SKM-1 treated with dmso at 0.1 percent for 144 hours (cell line): ENCODE measurements around the gene VMO1.

Experiments used
- DNase-seq: peaks from one replicate; lab custom pipeline; 2025; ENCODE audit not compliant: unreplicated experiment; lab: John Stamatoyannopoulos, UW

Gene VMO1

DNA sequence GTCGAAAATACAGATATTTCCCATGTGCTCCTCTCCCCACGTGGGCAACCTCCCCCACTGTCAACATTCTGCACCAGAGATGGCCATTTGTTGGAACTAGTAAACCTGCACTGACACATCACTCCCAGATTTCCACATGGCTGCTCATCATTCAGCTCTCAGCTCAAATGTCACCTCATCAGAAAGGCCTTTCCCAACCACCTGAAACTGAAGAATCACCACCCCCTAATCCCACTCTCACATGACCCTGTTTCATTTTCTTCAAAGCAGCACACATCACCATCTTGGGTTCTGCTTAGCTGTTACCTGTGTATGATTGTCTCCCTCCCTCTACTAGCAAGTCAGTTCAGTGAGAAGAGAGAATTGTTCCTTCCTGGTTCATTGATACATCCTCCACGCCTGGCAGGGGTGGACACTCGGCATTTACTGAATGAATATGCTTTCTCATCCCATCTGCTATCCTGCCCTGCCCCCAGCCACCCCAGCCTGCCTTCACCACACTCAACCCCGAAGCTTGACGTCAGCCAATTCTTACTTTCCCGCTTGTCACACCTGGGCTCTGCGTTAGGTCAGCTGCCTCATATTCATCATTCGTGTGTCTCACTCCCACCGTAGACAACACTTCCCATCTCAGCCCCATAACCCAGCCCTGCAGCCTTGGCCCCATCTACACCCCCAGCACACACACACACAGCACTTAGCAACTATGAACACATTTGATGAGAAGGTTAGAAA, 14.5 kb upstream of the VMO1 start:
- DNase-seq = no peak

DNA sequence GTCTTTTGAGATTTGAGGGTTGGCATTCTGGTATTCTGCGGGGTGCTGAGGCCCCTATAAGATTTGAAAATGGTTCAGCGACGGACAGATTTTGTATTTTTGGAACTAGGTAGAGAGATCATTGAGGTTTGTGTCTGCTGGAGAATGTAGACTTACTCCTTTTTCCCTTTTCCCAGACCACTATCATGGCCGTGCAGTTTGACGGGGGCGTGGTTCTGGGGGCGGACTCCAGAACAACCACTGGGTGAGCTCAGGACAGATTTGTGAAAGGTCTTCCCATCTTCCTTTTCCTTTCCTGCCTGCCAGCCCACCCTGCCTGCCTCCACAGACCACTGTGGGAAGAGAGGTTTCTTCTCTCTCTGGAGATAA, 10.4 kb upstream of the VMO1 start:
- no peak for DNase-seq

GRCh38 chr17:4795168-4795567, 9.0 kb upstream of the VMO1 start:
- DNase-seq = no peak

DNA sequence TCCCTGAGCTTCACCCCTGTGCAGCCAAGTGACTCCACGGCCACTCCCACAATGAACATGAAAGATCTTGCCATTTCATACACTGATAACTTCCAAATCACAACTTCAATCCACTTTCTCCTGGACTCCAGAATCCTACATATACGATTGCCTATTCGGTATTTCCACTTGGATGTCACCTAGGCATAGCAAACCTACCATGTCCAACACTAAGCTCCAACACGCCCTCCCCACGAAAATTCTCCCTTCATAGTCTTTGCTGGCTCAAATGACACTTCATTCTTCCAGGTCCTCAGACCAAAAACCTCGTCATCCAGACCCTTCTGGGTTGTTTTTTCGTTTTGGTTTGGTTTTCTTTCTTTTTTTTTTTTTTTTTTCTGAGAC, 4.5 kb upstream of the VMO1 start:
- DNase-seq = no peak

DNA sequence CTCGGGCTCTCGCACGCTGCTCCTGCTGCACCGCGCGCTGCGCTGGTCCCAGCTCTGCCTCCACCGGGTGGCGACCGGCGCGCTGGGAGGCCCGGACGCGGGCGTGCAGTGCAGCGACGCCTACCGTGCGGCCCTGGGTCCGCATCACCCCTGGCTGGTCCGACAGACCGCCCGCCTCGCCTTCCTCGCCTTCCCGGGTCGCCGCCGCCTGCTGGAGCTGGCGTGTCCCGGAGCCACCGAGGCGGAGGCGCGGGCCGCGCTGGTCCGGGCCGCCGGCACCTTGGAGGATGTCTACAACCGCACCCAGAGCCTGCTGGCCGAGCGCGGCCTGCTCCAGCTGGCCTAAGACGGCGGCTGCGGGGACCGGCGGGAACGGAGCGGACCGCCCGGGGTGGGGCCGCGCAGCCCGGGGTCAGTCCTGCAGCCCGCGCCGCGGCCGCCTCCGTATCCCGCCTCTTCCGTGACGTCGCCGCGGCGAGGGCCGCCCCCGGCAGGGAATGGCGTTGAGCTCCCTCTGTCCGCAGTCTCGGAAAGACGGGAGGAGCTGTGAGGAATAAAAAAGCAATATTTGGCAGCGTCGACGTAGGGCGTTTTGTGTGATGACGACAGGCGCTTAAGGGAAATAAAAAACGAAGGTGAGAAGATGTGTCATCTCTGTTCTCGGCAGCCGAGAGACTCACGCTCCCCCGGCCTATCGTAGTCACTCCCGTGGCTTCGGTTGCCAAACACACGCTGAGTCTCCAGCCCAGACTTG, 4.0 kb upstream of the VMO1 start:
- peak; percentile 61 for DNase-seq

DNA sequence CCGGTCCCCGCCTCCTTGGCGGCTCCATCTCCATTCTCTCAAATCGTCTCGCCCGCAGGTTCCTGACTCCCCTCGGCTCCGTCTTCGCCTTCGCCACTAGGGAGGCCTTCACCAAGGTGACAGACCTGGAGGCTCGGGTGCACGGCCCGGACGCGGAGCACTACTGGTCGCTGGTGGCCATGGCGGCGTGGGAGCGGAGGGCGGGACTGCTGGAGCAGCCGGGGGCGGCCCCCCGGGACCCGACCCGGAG, 3.5 kb upstream of the VMO1 start:
- no peak for DNase-seq

GRCh38 chr17:4788807-4789700, 2.9 kb upstream of the VMO1 start, which contains the start of gene GLTPD2:
GLTPD2 (plus strand) TSS chr17:4788964; CDS start chr17:4789012, 48 bp downstream.
- DNase-seq = no peak

DNA sequence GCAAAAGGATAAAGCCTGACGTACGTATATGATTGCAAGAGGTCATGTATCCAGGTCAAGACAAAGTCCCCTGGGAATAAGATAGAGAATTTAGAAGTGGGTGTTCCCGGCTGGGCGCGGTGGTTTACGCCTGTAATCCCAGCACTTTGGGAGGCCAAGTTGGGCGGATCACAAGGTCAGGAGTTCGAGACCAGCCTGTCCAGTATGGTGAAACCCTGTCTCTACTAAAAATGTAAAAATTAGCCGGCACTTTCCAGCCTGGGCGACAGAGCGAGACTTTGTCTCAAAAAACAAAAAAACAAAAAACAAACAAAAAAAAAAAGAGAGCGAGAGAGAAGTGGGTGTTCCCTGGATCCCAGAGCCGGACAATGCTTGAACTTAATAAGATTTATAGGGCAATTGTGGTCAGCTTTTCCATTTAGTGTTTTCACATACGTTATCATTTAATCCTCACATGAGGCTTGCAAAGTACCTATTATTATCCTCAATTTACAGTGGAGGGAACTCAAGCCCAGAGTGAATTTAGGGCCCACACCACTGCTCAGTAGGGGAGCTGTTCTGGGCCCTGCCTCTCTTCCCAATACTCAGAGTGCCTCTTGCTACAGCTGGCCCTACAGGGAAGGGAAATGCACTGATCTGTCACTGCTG, 2.1 kb upstream of the VMO1 start:
- DNase-seq = no peak

DNA sequence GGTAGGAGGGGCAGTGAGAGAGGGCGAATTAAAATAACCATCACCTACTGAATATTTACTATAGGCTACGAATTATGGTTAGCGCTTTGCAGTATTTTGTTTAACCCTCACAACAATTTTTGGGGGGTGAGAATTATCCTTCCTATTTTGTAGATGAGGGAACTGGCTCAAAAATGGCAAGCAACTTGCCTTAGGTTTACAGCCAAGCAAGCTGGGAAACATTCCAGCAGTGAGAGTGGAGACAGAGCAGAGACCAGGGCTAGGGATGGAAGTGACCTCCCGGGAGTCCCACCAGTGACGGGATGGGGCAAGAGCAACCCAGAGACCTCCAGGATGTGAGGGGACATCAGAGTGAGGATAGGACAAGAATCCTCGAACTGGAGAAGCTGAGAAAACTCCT, 352 bp upstream of the VMO1 start:
- no peak for DNase-seq

DNA sequence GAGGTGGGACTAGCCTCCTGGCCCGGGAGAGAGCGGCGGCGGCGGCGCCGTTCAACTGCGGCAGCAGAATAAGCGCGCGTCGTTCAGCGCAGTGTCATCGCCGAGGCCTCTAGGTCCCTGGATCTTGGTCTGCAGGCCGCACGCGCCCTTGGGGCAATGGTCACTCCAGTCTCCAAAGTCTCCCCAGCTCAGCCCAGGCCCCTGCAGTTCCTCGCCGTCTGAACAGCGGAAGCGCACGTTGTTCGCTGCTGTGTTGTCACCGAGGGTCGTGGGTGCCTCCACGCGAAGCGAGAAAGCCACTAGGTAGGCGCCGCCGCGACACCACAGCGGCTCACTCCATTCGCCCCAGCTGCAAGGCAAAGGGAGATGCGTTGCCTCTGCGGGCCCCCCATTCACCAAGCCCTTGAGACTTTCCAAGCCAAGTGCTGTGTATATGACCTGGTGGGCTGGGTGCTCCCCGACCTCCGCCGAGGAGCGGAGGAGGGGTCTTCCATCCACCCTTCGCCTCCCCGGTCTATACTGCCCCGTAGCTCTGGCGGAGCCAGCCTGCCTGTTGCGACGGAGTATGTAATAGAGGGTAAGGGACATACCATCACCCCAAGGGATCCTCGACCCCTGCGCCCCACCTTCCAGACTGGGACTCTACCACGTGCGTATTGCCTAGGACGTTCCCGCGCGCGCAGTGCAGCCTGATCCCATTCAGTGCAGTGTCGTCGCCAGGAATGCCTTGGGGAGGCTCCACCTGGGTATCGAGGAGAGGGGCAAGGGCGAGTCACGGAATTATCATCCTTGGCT, 656 bp downstream of the VMO1 start:
- no peak for DNase-seq

DNA sequence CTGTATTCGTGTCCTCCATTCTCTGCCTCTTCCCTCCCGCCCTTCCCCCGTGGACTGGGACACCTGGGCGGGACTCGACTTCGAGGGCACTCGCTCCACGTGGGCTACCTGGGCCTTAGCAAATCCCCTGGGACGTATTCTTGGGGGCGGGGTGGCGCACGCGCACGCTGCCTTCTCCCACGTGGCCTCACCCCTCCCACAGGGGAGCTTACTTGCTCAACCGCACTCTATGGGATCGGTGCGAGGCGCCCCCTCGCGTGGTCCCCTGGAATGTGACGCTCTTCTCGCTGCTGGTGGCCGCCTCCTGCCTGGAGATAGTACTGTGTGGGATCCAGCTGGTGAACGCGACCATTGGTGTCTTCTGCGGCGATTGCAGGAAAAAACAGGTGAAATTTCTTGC, 3.5 kb downstream of the VMO1 start:
- DNase-seq = no peak

GRCh38 chr17:4780325-4780955, 5.7 kb downstream of the VMO1 start:
- no peak for DNase-seq

DNA sequence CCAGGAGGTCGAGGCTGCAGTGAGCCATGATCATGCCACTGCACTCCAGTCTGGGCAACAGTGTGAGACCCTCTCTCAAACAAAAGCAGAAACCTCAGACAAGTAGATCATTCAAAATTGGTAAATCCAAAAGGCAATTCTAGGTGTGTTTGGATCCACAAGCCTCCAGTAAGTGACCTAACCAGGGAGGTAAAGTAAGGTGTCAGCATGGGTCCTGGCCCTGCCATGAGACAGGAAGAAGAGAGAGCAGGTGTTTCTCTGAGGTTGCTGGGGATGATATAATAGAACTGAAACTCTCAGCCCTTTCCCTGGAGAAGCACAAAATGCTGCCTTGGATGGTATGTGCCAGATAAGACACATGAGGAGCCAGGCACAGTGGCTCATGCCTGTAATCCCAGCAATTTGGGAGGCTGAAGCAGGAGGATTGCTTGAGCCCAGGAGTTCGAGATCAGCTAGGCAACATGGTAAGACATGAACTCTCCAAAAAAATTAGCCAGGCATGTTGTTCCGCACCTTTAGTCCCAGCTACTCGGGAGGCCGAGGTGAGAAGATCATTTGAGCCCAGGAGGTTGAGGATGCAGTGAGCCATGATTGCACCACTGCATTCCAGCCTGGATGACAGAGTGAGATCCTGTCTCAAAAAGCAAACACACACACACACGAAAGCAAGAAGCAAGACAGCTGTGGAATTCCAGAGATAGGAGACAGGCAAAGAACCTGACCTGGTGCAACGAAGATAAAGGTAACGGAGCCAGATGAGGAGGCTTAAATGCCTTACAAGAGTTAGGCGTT, 8.0 kb downstream of the VMO1 start:
- no peak for DNase-seq

DNA sequence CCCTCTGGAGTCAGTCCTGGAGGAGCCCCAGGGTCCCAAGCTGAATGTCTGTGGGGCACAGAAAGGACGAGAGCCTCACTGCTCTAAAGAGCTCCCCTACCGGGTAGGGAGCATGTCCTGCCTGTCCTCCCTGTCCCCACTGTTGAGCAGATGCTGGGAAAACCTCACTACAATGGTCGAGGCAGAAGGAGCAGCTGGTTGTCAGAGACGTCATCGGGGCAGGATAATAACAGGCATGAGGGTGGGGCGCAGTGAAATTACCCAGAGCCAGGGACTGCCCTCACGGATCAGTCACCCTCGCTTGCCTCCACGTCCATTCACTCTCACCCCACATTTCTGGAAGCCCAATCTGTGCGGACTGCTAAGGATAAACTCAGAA, 13.9 kb downstream of the VMO1 start:
- DNase-seq = no peak

DNA sequence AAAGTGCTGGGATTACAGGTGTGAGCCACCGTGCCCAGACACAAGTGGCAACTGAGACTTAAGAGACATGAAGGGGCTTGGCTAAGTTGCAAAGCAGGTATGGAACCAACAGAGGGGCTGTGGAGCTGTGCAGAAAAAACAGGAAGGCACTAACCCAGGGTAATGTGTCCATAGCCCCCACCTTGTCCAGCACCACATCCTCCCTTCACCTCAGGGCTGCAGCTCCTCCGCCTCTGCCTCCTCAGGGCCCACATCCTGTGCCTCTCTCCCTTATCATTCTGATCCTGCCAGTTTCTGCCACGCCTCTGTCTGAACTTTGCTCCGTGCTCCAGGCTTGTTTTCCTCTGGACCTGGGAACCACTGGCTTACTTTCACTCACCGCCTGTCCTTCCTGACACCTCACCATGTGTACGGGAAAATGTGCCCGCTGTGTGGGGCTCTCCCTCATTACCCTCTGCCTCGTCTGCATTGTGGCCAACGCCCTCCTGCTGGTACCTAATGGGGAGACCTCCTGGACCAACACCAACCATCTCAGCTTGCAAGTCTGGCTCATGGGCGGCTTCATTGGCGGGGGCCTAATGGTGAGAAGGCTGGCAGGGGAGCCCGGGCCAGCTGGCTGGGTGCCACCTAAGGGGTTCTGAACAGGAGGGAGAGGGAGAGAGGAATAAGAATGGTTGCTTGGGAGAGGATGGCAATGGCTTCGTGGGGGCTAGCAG, 14.5 kb downstream of the VMO1 start, which contains the start of gene TM4SF5:
TM4SF5 (plus strand) TSS at position 368 of the 716 bp plus-strand sequence; CDS start at position 405, 37 bp downstream.
- no peak for DNase-seq

DNA sequence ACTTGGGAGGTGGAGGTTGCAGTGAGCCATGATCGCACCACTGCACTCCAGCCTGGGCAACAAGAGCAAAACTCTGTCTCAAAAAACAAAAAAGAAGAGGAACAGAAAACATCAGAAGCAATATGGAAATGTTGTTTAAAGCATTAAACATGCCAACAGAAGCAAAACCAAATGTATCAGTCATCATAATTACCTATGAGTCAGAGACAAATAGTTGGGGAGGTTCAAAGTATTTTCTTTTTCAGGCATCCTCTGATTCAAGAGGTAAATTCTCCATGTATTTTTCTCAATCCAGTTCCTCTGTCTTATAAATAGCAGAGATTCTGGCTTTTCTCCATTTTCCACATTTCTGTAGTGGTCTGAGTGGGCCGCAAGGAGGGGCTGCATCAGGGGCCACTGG, 16.5 kb downstream of the VMO1 start:
- DNase-seq = no peak

DNA sequence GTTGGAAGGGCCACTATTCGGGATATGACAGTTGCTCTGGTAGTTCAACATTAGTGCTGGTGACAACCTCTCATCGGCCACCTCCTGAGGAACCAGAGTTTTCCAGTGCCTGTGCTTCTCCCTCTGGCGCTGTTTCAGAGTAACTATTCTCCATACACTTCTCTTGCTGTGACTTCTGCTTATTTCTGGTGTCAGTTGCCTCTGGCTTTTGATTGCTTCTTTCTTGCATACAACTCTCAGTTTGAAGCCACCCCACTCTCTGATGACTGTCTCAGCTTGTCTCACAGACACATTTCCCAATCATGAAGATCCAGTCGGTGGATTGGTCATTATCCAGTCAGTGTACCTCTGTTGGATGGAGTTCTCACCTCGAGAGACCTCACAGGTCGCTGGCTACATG, 17.9 kb downstream of the VMO1 start:
- no peak for DNase-seq

DNA sequence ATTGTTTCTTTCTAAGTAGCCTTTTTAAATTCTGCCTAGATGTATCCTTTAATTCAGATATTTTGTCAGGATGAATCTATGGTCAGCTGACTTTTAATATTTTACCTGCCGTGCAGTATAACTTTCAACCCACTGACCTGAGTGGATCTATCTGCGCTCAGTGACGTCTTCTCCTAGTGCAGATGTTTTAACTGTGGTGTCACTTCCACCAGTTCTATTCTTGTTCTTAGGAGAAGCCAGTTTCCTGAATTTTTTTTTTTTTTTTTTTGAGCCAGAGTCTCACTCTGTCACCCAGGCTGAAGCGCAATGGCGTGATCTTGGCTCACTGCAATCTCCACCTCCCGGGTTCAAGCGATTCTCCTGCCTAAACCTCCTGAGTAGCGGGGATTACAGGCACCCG, 19.4 kb downstream of the VMO1 start:
- no peak for DNase-seq

- DNase-seq = no peak
Observed at GRCh38 chr17:4766201-4766600, 20.0 kb downstream of the VMO1 start.
